Measurements from ENCODE around the gene COQ8B.

GRCh38 chr19:40693896-40694295 is 22.8 kb downstream of the COQ8B start:
- TF ChIP-seq CTCF (IDR thresholded peaks at IDR 0.05) (no peak), EZH2 (IDR thresholded peaks at IDR 0.05; ENCODE audit: borderline replicate concordance, insufficient read depth, low read depth, low read length, poor library complexity, severe bottlenecking) (no peak)
